ENCODE measurements around the gene CCL19.
A peak's percentile ranks its signal among the peaks of the same experiment; 100 is the strongest.

The CCL19 gene

GRCh38 chr9:34659592-34660253 is 31.4 kb downstream of the CCL19 start:
- DNase-seq = no peak

GRCh38 chr9:34658461-34658860 is 32.6 kb downstream of the CCL19 start:
- no peak for DNase-seq

- no peak for DNase-seq
Measured at GRCh38 chr9:34656992-34657391, 34.1 kb downstream of the CCL19 start.

GRCh38 chr9:34655394-34655793 is 35.7 kb downstream of the CCL19 start:
- DNase-seq = no peak

GRCh38 chr9:34654323-34655051 is 36.6 kb downstream of the CCL19 start:
- no peak for DNase-seq

- no peak for DNase-seq
Measured at GRCh38 chr9:34653151-34654072, 37.7 kb downstream of the CCL19 start.

GRCh38 chr9:34652602-34653000 is 38.5 kb downstream of the CCL19 start:
- DNase-seq = no peak

GRCh38 chr9:34651876-34652601 is 39.0 kb downstream of the CCL19 start, which contains the start of gene IL11RA:
Gene IL11RA, plus strand, starts transcription at chr9:34652185. Its CDS starts 3,033 bp downstream, at chr9:34655218.
- peak; percentile 90 for DNase-seq

- no peak for DNase-seq
Measured at GRCh38 chr9:34651321-34651720, 39.8 kb downstream of the CCL19 start.

GRCh38 chr9:34650816-34651215 is 40.3 kb downstream of the CCL19 start:
- DNase-seq = no peak

GRCh38 chr9:34648673-34649072 is 42.4 kb downstream of the CCL19 start:
- no peak for DNase-seq

GRCh38 chr9:34647651-34648050 is 43.4 kb downstream of the CCL19 start:
- DNase-seq = peak; percentile 77

- DNase-seq = no peak
Measured at GRCh38 chr9:34647084-34647403, 44.0 kb downstream of the CCL19 start.

- peak; percentile 96 for DNase-seq
Measured at GRCh38 chr9:34646211-34647083, 44.6 kb downstream of the CCL19 start, which contains the start of gene GALT. Gene GALT, plus strand, starts transcription at chr9:34646675. Its CDS starts 30 bp downstream, at chr9:34646705.

GRCh38 chr9:34644766-34645314 is 46.2 kb downstream of the CCL19 start:
- no peak for DNase-seq

- DNase-seq = no peak
Measured at GRCh38 chr9:34642679-34643078, 48.4 kb downstream of the CCL19 start.

Data from hematopoietic multipotent progenitor cell treated with erythropoietin and hydrocortisone succinate and interleukin-3 and kit ligand, for 6 days (in vitro differentiated cells).